Fibroblast of skin of right biceps (primary cell): ENCODE measurements around the gene RAPH1.
"Not testable (repeated sequence)": the region's sequence is repeated elsewhere in the genome, so short reads cannot be mapped to it uniquely, and the experiment has no call there.

Source experiments
- DNase-seq: peaks from one replicate; pipeline ENCODE4 v3.0.0-alpha.2; 2013

RAPH1 gene

DNA sequence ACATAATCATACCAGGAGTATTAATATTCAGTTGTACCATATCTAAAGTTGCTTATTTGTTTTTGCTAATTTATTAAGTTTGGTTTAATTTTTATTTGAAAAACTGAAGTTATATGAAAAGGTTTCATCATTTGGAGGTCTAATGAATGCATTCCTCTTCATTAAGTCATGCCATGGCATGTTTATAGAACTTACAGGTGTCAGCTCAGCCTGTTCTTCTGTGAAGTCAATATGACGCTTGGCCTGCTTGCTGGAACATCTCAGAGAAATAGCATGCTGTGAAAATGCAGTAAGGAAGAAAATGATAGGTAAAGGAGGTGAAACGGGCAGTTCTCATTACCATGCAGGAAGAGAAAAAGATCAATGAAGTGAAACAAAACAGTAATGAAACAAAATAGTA lies 58.2 kb downstream of the RAPH1 start:
- no peak for DNase-seq

DNA sequence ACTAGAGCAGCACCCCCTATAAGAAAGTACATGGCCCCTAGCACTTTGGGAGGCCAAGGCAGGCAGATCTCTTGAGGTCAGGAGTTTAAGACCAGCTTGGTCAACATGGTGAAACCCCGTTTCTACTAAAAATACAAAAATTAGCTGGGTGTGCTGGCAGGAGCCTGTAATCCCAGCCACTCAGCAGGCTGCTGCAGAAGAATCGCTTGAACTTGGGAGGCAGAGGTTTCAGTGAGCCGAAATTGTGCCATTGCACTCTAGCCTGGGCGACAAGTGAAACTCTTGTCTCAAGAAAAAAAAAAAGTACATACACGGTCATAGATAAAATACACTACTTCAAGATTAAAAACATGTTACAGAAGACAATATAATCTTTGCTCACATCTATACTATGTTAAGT lies 63.8 kb downstream of the RAPH1 start:
- DNase-seq = no peak

- no peak for DNase-seq
These were observed 64.7 kb downstream of the RAPH1 start for GRCh38 chr2:203470371-203470770.

DNA sequence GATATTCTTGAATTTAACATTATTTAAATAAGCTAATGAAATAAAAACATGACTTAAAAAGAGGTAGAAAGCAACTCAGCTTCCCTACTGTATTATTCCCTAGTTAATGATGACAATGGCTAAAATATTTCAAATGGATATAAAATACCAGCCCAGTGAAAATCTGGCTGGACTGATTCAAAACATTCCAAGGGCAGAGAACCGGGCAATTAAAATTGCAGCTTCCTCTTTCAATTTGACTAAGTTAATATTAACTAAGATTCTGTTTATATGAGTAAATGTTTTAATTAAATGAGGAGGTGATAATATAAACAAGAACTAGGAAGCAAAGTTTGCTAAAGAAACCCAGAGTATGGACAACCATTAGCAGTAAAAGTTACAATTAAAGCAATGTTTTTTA lies 65.6 kb downstream of the RAPH1 start:
- no peak for DNase-seq

GRCh38 chr2:203463266-203463678 lies 71.8 kb downstream of the RAPH1 start:
- peak; percentile 63 for DNase-seq

DNA sequence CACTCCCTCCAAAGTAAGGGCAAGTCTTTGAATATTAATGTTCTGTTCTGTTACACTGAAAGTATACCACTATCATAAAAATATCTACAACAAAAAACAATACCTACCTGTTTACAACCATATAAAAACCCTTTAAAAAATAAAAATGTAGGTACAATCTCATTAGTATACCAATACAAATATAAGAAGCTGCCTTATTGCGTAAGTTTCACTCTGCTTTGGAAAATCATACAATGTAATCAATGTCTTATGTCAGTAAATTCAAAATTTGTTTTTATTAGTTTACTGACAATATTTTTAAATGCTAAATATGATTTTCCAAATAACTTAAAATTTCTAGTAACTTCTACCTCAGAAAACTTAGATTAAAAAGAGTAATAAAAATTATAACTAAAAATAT lies 72.8 kb downstream of the RAPH1 start:
- no peak for DNase-seq

DNA sequence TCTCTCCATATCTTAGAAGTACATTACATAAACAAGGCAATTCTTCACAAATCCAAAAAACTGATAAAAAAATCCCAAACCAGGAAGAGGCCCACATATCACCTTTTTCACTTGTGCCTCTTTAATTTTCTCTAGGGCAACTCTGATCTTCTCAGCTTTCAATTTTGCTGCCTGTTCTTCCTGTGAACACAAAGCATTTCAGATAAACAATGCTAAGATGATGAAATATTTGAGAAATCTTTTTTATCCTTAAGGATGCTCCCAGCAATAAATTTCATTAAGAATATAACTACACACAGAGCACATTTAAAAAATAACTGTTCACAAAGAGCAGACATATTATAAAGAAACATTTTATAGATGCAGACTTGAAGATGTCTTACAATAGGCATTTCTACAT lies 73.4 kb downstream of the RAPH1 start:
- DNase-seq = no peak

DNA sequence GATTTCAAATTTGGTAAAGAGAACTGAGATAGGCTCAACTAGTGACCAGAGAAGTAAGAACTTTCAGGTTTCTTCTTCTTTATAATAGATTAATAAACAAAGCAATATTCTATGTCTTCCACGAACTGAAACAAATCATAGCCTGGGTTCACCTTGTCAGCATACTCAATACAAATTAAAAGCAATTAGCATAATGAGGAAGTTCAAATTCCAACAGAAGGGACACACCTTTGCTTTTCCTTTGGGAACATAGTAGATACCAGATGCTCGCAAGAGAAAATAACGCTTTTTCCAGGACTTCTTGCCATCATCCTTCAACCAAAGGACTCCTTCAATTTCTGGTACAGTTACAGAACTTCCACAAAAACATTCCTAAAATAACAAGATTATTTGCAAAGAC lies 79.9 kb downstream of the RAPH1 start:
- no peak for DNase-seq

GRCh38 chr2:203453858-203454451 lies 81.1 kb downstream of the RAPH1 start:
- DNase-seq = peak; percentile 54

GRCh38 chr2:203451689-203452088 lies 83.4 kb downstream of the RAPH1 start:
- DNase-seq = no peak

- peak; percentile 71 for DNase-seq
These were observed 84.1 kb downstream of the RAPH1 start for GRCh38 chr2:203451011-203451410.

- no peak for DNase-seq
These were observed 84.5 kb downstream of the RAPH1 start for GRCh38 chr2:203450561-203450960.

GRCh38 chr2:203446780-203447179 lies 88.3 kb downstream of the RAPH1 start:
- no peak for DNase-seq

- DNase-seq = peak; percentile 78
These were observed 89.0 kb downstream of the RAPH1 start for GRCh38 chr2:203446071-203446481.

- no peak for DNase-seq
These were observed 90.4 kb downstream of the RAPH1 start for GRCh38 chr2:203444738-203445137.

DNA sequence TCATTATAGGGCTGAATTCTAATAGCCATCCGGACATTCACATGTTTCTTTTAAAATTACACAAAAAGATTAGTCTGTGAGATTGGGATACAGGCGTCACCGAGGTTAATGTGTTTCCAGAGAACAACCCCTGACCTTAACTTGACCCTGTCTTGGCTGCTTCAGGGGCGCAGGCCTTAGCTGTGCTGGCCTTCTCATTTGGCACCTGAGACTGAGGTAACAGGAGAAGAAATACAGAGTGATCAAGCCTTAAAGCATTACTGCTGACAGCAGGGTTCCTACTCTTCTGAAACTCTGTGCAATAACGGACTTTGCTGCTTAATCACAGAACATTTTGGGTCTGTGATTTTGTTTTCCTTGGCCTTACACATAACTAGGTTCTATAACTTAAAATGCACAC lies 92.6 kb downstream of the RAPH1 start:
- no peak for DNase-seq

DNA sequence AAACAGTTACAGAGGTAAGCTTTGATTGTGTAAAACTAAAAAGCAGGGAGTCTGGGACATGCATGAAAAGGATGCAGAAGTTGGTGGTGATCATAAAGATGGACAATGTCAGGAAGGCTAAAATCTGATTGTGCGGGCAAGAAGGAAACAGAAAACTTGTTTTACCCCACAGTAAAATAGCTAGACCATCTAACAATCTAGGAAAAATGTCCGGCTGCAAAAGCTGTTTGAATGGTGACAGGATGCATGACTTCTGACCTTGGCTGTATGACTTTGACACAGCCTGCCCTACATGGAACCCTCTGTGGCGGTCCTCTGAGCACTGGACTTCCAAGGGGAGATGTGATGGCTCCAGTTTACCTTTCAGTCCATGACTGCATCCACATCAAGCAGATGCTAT lies 93.6 kb downstream of the RAPH1 start:
- no peak for DNase-seq

DNA sequence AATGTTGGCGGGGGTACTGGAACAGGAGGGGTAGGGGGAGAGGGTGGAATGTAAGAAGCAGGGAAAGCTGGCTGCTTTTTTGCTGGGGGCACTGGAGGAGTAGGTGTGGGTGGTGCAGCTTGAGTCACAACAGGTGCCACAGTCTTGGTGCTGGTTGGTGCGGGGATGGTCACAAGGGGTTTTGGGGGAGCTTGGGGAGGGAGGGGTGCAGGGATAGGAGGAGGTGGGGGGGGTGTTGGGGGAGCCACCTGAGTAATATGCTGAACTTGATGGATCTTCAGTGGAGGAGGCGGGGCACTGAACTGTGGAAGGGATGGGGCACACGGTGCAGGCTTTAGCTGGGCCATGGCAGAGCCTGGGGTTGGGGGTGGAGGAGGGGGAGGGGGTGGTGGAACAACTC lies 94.4 kb downstream of the RAPH1 start:
- DNase-seq = no peak

DNA sequence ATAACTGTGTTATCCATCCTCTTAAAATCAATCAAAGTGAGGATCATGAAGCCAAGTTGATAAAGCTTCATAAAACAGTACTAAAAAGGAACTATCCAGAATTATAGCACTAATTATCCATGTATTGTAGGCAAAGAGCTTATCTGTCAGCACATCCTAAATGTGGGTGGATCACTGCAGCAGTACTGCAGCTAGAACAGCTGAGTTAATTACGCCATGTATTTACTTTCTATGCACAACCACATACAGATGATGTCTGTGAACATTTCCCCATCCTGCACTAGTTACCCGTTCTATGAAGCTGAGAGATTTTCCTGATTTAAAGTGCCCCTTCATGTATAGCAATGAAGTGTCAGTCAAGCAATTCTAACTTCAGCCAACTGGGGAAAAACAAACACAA lies 96.6 kb downstream of the RAPH1 start:
- no peak for DNase-seq

- DNase-seq = peak; percentile 15
These were observed 97.6 kb downstream of the RAPH1 start for GRCh38 chr2:203437511-203437910.

GRCh38 chr2:203436496-203436895 lies 98.6 kb downstream of the RAPH1 start:
- DNase-seq = no peak

DNA sequence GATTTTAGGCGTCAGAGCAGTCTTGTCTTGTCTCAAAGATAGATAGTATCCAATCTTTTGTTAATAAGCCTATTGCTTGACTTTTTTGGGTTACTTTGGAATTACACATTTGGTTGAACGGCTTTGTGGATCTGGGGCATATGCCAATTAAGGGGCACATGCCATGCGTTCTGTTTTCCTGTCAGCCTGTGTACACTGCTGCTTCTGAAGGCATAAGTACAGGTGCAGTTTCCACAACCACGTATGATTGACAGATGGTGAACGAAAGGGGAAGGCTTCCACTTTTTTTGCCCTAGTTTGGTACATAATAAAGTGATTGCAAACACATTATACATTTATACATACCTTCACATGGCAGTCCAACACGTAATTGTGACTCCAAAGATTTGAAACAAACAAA lies 102.3 kb downstream of the RAPH1 start:
- DNase-seq = no peak

DNA sequence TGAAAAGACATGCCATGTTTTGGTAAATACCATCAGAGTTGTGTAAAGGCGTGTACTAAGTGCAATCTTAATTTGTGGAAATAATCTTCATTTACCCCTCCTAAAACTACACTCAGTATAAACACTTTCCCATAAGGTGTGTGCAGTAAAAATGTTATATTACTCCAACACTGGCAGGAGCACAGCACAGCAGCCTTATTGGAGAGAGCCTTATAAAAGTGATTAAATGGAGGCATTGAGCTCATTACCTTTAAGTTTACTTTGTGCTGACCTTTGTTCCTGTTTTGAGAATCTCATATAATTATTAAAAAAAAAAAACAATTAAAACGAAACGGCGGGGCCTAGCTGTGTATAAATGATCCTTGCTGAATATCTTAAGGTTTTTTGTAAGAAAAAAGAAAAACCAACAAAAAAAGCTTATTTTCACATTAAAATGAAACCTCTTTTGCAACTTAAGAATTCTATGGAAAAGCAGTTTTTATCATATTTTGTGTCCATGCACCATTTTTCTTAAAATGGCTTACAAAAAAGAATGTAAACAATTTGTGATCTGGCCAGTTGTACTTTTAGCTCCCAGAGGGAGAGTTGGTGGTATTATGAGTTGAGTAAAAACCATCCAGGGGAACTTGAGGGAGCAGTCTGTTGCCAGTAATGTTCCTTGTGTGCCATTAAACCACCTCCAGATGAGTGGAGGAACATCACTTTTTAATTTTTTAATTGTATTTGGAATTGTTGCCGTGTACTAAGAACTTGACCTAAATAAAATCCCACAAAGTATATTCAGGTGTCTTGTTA lies 103.5 kb downstream of the RAPH1 start:
- no peak for DNase-seq

DNA sequence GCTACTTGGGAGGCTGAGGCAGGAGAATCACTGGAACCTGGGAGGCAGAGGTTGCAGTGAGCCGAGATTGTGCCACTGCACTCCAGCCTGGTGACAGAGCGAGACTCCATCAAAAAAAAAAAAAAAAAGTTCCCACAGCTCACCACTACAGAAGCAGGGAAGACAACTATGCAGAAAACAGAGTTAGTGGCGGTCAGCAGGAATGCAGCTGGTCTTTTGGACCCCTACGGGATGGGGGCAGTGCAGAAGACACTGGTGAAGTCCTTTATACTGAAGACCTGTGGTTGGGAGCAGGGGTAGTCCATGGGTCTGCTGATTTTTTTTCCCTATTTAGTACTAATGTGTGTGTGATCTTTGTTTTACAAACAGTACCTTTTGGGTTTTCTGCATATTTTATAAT lies 105.5 kb downstream of the RAPH1 start:
- DNase-seq = not testable (repeated sequence)

DNA sequence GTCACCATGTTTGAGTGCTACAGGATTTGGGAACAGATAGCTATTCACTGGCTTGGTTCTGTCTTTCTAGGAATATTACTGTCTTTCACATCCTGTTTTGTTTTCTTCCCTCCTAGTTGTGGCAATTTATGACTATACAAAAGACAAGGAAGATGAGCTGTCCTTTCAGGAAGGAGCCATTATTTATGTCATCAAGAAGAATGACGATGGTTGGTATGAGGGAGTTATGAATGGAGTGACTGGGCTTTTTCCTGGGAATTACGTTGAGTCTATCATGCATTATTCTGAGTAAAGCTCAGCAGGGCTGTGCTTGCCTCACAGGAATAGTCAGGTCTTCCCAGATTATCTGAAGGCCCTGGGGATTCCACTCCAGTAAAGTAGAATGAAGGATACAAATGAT lies 108.0 kb downstream of the RAPH1 start:
- peak; percentile 90 for DNase-seq
